Activated naive CD4-positive, alpha-beta T cell treated with anti-CD3 and anti-CD28 coated beads, Interleukin-2, amount 10 ng/mL, durations not matched to agents 7 days and 5 days (primary cell): Measurements from ENCODE around the gene RFT1.
A peak's percentile ranks its signal among the peaks of the same experiment; 100 is the strongest.

Source experiments
- CTCF ChIA-PET: fragments of 350-600 bp; sonication (Branson Sonifier 250); formaldehyde crosslinking; loops from one replicate; lab custom pipeline; 2021; ENCODE audit warnings: antibody characterized with exemption; lab: Charles Lee
- DNase-seq: peaks from one replicate; pipeline ENCODE4 v3.0.0-alpha.2; 2020
- H3K27ac Mint-ChIP-seq: one replicate; pipeline ENCODE4 v1.8.0; 2021; ENCODE audit warnings: mild to moderate bottlenecking, moderate library complexity, mixed read lengths
- H3K27me3 Mint-ChIP-seq: one replicate; pipeline ENCODE4 v1.8.0; 2021; ENCODE audit warnings: mild to moderate bottlenecking, mixed read lengths
- H3K36me3 Mint-ChIP-seq: one replicate; pipeline ENCODE4 v1.8.0; 2021; ENCODE audit warnings: mixed read lengths
- H3K4me1 Mint-ChIP-seq: one replicate; pipeline ENCODE4 v1.8.0; 2021; ENCODE audit warnings: mixed read lengths
- H3K4me3 Mint-ChIP-seq: one replicate; pipeline ENCODE4 v1.8.0; 2021; ENCODE audit warnings: mild to moderate bottlenecking, moderate library complexity, mixed read lengths
- H3K9me3 Mint-ChIP-seq: one replicate; pipeline ENCODE4 v1.8.0; 2021; ENCODE audit warnings: mixed read lengths

The RFT1 gene

GRCh38 chr3:53077476-53078220, 52.6 kb downstream of the RFT1 start:
- CTCF ChIA-PET: interaction anchor here (1.2 kb wide), 1 partner anchor 32 kb away, joined by 4 read pairs; no protein-coding TSS in a partner anchor
- DNase-seq: no peak
- peaks cover 15% of the 10 kb centered on the region for H3K4me1 Mint-ChIP-seq
- no peak overlapping the region for H3K27ac Mint-ChIP-seq
- H3K36me3 Mint-ChIP-seq: no peaks in the 10 kb centered on the region
- H3K4me3 Mint-ChIP-seq: no peak overlapping the region
- no peaks in the 10 kb centered on the region for H3K9me3 Mint-ChIP-seq
- no peaks in the 10 kb centered on the region for H3K27me3 Mint-ChIP-seq

- no peak overlapping the region for H3K4me3 Mint-ChIP-seq
- peaks cover 29% of the 10 kb centered on the region for H3K4me1 Mint-ChIP-seq
- H3K36me3 Mint-ChIP-seq: peaks cover 2% of the 10 kb centered on the region
- no peak for DNase-seq
- no peak overlapping the region for H3K27ac Mint-ChIP-seq
- H3K9me3 Mint-ChIP-seq: no peaks in the 10 kb centered on the region
- CTCF ChIA-PET: no interaction called here
- no peaks in the 10 kb centered on the region for H3K27me3 Mint-ChIP-seq
Observed at GRCh38 chr3:53075743-53076140, 54.5 kb downstream of the RFT1 start.

- H3K4me3 Mint-ChIP-seq: peak overlapping the region; percentile 35
- no peaks in the 10 kb centered on the region for H3K9me3 Mint-ChIP-seq
- peaks cover 29% of the 10 kb centered on the region for H3K4me1 Mint-ChIP-seq
- no peak for DNase-seq
- CTCF ChIA-PET: no interaction called here
- peak overlapping the region; percentile 64 for H3K27ac Mint-ChIP-seq
- H3K27me3 Mint-ChIP-seq: no peaks in the 10 kb centered on the region
- peaks cover 2% of the 10 kb centered on the region for H3K36me3 Mint-ChIP-seq
Observed at GRCh38 chr3:53074761-53075742, 55.2 kb downstream of the RFT1 start.

DNA sequence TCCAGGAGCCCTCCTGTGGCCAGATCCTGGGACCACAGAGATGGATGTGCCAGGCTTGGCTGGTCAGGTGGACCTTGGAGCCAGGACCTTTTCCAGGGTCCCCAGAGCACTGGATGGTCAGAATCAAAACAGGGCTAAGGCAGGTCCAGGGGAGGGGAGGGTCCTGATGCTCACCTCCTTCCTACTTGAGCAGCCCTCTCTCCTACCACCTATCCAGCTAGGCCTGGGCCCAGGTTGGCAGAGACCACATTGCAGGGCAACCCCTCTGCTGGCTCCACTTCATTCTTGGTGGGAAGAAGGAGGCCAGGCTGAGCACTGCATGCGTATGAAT, 55.9 kb downstream of the RFT1 start:
- peaks cover 29% of the 10 kb centered on the region for H3K4me1 Mint-ChIP-seq

DNA sequence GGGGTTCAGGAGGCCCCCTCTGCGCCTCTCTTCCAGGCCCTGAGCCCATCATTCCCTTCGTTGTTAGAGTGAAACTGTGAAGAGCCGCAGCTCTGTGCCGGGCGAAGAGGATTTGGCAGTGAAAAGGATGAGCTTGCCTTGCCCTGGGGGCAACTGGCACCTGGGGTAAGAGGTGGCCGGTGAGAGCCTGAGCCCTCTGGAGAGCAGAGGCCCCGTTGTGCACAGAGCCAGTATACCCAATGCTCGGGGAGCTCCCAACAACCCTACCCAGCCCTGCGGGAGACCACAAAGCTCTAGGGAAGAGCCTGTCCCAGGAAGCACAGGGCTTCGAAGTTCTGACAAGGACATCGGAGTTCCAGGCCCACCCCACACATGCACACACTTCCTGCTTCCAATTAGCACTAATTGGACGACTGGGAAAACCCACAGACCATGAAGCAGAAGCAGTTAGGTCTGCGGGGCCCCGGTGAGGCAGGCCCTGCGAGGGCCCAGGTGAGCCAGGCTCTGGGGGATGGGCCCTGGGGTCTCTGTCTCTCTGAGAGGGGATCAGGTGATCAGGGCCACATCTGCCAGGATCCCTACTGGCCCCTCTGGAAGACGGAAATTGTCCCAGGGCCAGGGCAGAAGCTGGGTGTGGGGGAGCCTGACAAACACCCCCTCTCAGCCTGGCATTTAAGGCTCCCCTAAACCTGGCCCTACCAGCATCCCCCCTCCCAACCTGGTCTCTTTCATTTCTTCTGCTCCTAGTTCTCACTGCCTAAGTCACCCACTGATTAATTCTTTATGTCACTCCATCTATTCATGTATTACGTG, 56.5 kb downstream of the RFT1 start:
- Mint-ChIP-seq H3K9me3 (no peaks in the 10 kb centered on the region), H3K27ac (peak overlapping the region; percentile 96), H3K27me3 (no peaks in the 10 kb centered on the region), H3K4me1 (peaks cover 29% of the 10 kb centered on the region), H3K4me3 (peak overlapping the region; percentile 83), H3K36me3 (peaks cover 2% of the 10 kb centered on the region)
- CTCF ChIA-PET: interaction anchor here (1.1 to 2.5 kb wide), 7 partner anchors 15 to 225 kb away, joined by 3 to 8 read pairs (median 5); no protein-coding TSS in a partner anchor
- no peak for DNase-seq

More for the DNA sequence above, 55.9 kb downstream of the RFT1 start:
- Mint-ChIP-seq H3K36me3 (peaks cover 2% of the 10 kb centered on the region), H3K4me3 (peak overlapping the region; percentile 35), H3K27me3 (no peaks in the 10 kb centered on the region), H3K9me3 (no peaks in the 10 kb centered on the region), H3K27ac (peak overlapping the region; percentile 2)
- CTCF ChIA-PET: no interaction called here
- DNase-seq: no peak

GRCh38 chr3:53072653-53073552, 57.3 kb downstream of the RFT1 start:
- Mint-ChIP-seq H3K27me3 (no peaks in the 10 kb centered on the region), H3K27ac (peak overlapping the region; percentile 96), H3K4me1 (peaks cover 29% of the 10 kb centered on the region), H3K36me3 (peaks cover 2% of the 10 kb centered on the region), H3K4me3 (peak overlapping the region; percentile 83), H3K9me3 (no peaks in the 10 kb centered on the region)
- peak; percentile 95 for DNase-seq
- CTCF ChIA-PET: interaction anchor here (1.0 to 2.5 kb wide), 12 partner anchors 14 to 329 kb away, joined by 3 to 8 read pairs (median 5); no protein-coding TSS in a partner anchor

GRCh38 chr3:53071882-53072431, 58.3 kb downstream of the RFT1 start:
- CTCF ChIA-PET: interaction anchor here (0.8 to 2.5 kb wide), 13 partner anchors 14 to 330 kb away, joined by 3 to 8 read pairs (median 4); no protein-coding TSS in a partner anchor
- Mint-ChIP-seq H3K27me3 (no peaks in the 10 kb centered on the region), H3K9me3 (no peaks in the 10 kb centered on the region), H3K4me1 (peaks cover 29% of the 10 kb centered on the region), H3K4me3 (peak overlapping the region; percentile 83), H3K36me3 (peaks cover 2% of the 10 kb centered on the region), H3K27ac (peak overlapping the region; percentile 96)
- no peak for DNase-seq

DNA sequence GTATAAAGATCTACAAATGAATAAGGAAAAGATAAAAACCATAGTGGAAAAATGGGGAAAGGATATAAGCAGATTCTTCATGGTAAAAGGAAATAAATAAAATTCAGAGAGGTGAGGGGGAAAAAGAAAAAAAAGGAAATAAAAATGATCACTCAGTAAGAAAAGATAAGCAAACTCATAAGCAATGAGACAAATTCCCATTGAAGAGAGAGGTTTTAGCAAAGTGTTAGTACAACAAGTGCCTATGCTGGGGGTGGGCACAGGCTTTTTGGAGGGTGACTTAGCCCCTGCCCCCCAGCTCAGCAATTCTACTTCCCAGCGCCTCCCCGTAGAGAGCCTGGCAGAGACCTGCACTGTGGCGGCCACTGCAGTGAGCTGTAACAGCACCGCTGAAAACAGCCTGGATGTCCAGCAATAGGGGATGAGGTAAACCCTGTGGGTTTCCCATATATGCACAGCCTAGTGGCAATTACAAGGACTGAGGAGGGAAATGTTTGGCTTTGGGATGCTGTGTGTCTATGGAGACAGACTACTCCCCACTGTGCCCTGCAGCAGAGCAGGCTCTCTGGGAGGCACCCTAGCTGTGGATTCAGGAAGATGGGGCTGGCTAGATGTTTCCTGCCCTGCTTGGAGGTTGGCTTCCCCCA, 60.7 kb downstream of the RFT1 start:
- H3K36me3 Mint-ChIP-seq: peaks cover 2% of the 10 kb centered on the region
- CTCF ChIA-PET: interaction anchor here (0.6 to 1.2 kb wide), 2 partner anchors 41 to 135 kb away, joined by 3 to 4 read pairs; no protein-coding TSS in a partner anchor
- peaks cover 16% of the 10 kb centered on the region for H3K27me3 Mint-ChIP-seq
- no peaks in the 10 kb centered on the region for H3K9me3 Mint-ChIP-seq
- no peak overlapping the region for H3K4me3 Mint-ChIP-seq
- H3K4me1 Mint-ChIP-seq: peaks cover 29% of the 10 kb centered on the region
- no peak overlapping the region for H3K27ac Mint-ChIP-seq
- DNase-seq: no peak

DNA sequence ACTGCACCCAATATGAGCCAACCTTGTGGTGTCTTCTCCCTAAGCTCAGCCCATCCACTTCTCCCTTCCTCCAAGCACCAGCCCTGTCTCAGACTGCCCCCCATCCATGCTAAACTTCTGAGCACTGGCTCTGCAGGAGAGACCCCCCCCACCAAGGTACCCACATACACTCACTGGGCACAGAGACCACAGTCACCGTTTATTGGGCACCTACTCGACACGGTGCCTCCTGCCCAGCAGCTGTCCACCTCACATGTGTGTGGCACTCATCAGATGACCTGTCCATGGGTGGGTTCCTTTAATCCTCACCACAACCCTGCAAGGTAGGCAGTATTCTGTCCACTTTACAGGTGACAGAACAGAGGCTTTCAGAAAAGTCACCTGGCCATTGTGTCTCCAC, 62.1 kb downstream of the RFT1 start:
- Mint-ChIP-seq H3K27me3 (peaks cover 22% of the 10 kb centered on the region), H3K36me3 (peaks cover 2% of the 10 kb centered on the region), H3K9me3 (no peaks in the 10 kb centered on the region), H3K4me3 (no peak overlapping the region), H3K27ac (no peak overlapping the region), H3K4me1 (peaks cover 20% of the 10 kb centered on the region)
- CTCF ChIA-PET: interaction anchor here (0.7 kb wide), 1 partner anchor 75 kb away, joined by 3 read pairs; no protein-coding TSS in a partner anchor
- DNase-seq: no peak

DNA sequence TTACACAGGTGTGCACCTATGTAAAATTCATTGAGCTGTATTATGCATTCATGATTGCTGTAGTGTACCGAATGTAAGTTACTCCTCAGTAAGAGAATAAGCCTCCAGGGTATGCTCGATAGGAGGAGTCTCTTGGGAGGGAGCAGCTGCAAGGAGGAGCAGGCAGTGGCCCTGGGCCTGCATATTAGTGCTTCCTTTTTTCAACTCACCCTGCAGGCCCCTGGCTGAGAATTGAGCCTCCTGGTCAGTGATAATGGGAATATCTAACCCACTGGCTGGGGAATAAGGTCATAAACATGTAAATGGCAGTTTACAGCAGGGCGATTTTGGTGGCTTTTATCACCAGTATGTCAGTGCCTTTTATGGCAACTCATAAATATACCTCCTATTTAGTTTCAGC, 62.7 kb downstream of the RFT1 start:
- Mint-ChIP-seq H3K27ac (no peak overlapping the region), H3K4me3 (no peak overlapping the region), H3K36me3 (peaks cover 2% of the 10 kb centered on the region), H3K27me3 (peaks cover 22% of the 10 kb centered on the region), H3K4me1 (peaks cover 14% of the 10 kb centered on the region), H3K9me3 (no peaks in the 10 kb centered on the region)
- DNase-seq: no peak
- CTCF ChIA-PET: interaction anchor here (0.7 kb wide), 1 partner anchor 74 kb away, joined by 3 read pairs; no protein-coding TSS in a partner anchor

DNA sequence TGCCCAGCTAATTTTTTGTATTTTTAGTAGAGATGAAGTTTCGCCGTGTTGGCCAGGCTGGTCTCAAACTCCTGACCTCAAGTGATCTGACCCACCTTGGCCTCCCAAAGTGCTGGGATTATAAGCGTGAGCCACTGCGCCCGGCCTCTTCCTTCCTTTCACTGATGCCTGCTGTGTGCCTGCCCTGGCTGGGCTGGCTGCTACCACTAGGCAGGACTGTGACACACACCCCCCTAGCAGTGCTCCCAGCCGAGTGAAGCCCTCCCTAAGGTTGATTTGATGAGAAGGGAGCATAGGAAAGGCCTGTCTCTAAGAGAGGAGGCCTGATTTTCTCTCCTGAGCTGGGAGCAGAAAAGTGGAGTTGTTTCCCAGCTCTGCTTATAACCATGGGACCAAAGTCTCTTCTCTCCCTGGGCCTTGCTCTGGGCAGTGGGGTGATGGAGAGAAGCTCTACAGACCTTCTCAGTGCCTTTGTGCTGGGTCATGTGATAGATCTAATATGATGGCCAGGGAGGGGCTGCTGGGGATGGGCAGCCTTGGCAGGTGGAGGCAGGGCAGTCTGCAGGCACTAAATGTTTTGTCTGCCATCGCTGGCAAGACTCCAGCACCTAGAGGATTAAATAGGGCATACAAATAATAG, 64.3 kb downstream of the RFT1 start:
- H3K27me3 Mint-ChIP-seq: peaks cover 32% of the 10 kb centered on the region
- H3K9me3 Mint-ChIP-seq: no peaks in the 10 kb centered on the region
- no peaks in the 10 kb centered on the region for H3K36me3 Mint-ChIP-seq
- no peak overlapping the region for H3K27ac Mint-ChIP-seq
- no peak overlapping the region for H3K4me3 Mint-ChIP-seq
- DNase-seq: no peak
- H3K4me1 Mint-ChIP-seq: no peaks in the 10 kb centered on the region
- CTCF ChIA-PET: no interaction called here

DNA sequence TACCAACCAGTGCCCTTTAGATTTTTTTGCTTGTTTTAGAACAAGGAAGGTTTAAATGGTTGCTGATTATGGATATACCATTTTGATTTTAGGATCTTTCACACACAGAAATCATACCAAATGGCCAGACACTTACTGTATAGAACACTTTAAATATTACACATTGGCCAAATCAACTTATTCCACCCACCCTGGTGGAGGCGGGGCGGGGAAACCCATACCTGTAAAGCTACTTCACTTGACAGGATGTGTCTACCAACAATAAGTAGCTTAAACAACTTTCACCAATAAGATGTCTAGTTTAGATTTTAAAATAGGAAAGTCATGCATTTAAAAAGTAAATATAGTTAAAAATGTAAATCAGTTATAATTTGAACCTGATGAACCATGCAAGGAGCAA, 67.3 kb downstream of the RFT1 start:
- Mint-ChIP-seq H3K9me3 (no peaks in the 10 kb centered on the region), H3K36me3 (no peaks in the 10 kb centered on the region), H3K4me1 (no peaks in the 10 kb centered on the region), H3K4me3 (no peak overlapping the region), H3K27me3 (peaks cover 44% of the 10 kb centered on the region), H3K27ac (no peak overlapping the region)
- CTCF ChIA-PET: no interaction called here
- no peak for DNase-seq
